ENCODE measurements around the gene SLC16A13.
"Not testable (repeated sequence)": the region's sequence is repeated elsewhere in the genome, so short reads cannot be mapped to it uniquely, and the experiment has no call there.

Gene SLC16A13, protein sequence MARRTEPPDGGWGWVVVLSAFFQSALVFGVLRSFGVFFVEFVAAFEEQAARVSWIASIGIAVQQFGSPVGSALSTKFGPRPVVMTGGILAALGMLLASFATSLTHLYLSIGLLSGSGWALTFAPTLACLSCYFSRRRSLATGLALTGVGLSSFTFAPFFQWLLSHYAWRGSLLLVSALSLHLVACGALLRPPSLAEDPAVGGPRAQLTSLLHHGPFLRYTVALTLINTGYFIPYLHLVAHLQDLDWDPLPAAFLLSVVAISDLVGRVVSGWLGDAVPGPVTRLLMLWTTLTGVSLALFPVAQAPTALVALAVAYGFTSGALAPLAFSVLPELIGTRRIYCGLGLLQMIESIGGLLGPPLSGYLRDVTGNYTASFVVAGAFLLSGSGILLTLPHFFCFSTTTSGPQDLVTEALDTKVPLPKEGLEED

DNA sequence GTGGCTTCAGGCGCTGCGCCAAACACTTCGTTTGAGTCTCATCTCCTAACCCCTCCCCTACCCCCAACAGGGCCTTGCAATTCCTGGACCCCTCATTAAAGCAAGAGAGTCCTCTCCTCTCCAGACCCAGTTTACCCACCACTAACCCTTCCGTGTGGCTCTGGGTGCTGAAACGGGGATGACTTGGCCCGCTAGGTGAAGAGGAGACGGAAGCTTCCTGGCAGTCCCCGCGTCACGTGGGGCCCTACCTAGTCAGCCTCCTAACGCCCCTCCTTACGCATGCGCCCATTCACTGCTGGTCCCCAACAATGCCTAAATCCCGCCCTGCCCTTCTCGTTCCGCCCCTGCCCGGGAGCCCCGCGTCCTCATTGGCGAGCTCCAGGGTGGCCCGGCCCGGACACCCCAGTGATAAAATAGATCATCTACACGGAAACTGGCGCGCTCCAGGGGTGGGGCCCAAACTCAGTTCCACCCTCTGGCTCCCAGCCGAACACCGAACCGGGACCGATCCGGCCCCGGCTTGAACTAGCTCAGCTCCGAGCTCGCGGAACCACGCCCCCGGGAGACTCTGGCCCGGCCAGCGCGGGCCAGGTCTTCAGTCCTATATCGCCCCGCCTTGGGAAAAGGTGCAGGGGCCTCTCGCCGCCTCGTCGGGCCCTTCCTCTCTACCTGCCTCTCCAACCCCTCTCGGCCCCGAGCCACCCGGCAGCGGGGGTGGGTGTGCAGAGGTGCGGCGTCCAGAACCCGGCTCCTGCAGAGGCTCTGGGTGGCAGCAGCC is at the start of gene SLC16A13:
Gene SLC16A13 (plus strand): TSS at position 425 of the 778 bp plus-strand sequence. CDS start 368 bp downstream, outside the sequence.
- DNase-seq: peak; percentile 81

- no peak for DNase-seq
Observed at GRCh38 chr17:6986676-6987075, 49.1 kb upstream of the SLC16A13 start.

DNA sequence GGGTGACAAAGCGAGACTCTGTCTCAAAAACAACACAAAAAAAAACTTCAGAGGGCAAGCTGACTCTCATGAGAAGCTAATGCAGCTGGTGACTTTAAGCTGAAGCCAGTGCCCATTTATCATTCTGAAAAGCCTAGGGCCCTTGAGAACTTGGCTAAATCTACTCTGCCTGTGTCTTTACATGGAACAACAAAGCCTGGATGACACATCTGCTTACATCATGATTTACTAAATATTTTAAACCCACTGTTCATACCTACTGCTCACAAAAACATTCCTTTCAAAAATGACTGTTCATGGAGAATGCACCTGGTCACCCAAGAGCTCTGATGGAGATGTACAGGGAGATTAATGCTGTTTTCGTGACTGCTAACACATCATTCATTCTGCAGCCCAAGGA is 46.0 kb upstream of the SLC16A13 start:
- no peak for DNase-seq

GRCh38 chr17:6993613-6994056 is 42.2 kb upstream of the SLC16A13 start:
- not testable (repeated sequence) for DNase-seq

GRCh38 chr17:6994118-6994598 is 41.7 kb upstream of the SLC16A13 start:
- no peak for DNase-seq

DNA sequence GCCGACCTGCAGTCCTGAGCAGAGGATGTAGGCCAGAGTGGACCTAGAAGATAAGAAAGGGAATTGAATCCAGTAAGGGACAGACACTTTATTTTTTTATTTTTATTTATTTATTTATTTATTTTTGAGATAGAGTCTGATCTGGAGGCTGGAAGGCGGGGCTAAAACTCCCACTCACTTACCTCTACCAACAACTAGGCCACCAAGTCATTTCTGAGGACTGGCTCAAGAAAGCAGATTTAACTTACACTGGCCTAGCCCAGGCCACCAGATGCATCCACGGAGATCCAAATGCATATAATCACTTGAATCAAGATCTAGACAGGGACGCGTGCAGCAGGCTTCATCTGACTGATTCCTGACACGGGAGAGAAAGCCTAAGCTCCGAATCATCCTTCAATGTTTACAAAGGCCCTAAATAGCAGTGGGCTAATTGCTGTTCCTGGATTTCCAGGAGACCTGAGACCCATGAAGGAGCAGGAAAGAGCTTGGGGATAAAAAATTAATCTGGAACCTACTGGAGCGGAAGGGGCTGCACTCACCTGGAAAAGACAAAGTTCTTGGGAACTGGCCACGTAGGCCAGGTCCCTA is 41.1 kb upstream of the SLC16A13 start:
- no peak for DNase-seq

DNA sequence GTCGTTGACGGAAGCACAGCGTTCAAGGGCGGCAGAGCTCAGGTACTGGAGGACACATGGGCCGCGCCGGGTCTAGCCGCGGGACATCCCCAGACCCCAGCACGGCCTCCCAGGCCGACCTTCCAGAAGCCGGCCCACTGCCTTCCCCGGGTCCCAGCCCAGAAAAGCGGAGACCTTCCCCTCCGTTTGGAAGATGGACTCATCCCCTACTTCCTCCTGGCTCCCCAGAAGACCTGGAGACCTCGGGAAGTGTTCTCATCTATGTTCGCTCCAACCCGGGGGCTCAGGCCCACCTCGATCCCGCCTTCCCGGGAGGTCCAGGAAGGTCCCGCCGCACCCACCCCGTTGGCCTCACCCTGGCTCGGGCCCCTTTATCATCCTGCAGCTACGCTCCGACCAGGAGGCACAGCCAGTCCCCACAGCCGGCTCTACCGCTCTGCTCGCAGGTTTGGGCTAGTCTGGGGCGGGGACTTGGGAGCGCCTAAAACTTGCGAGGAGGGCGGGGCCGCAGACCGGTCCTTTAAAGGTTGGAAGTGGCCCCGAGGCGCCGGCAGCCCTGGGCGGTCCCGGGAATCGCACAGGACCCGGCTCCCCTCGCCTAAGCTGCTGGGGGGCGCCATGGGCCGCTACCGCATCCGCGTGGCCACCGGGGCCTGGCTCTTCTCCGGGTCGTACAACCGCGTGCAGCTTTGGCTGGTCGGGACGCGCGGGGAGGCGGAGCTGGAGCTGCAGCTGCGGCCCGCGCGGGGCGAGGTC is 40.1 kb upstream of the SLC16A13 start, which contains the start of gene ALOX12:
Gene ALOX12 (plus strand): TSS at position 550 of the 756 bp plus-strand sequence. CDS start 69 bp downstream, at position 619.
- DNase-seq: no peak

- no peak for DNase-seq
Observed at GRCh38 chr17:6996256-6997011, 39.4 kb upstream of the SLC16A13 start.

- no peak for DNase-seq
Observed at GRCh38 chr17:6997171-6997570, 38.6 kb upstream of the SLC16A13 start.

DNA sequence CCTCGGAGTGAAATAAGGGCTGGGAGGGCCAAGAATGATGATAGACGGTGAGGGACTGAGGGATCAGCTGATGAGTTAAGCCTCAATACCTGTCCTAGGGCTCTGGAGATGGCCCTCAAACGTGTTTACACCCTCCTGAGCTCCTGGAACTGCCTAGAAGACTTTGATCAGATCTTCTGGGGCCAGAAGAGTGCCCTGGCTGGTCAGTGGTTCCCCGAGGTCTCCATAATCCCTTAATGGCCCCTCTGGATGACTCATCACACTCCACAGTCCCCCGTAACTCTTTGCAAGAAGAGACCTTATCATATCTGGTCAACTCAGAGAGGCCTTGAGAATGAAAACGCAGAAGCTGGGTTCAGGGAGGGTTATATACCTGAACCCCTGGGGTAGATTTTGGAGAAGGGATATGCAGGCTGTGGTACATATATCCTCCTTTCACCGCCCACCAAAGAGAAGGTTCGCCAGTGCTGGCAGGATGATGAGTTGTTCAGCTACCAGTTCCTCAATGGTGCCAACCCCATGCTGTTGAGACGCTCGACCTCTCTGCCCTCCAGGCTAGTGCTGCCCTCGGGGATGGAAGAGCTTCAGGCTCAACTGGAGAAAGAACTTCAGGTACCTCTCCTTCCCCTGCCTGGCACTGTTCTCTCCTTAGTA is 36.8 kb upstream of the SLC16A13 start:
- DNase-seq: no peak

GRCh38 chr17:7001318-7001961 is 34.4 kb upstream of the SLC16A13 start:
- no peak for DNase-seq

DNA sequence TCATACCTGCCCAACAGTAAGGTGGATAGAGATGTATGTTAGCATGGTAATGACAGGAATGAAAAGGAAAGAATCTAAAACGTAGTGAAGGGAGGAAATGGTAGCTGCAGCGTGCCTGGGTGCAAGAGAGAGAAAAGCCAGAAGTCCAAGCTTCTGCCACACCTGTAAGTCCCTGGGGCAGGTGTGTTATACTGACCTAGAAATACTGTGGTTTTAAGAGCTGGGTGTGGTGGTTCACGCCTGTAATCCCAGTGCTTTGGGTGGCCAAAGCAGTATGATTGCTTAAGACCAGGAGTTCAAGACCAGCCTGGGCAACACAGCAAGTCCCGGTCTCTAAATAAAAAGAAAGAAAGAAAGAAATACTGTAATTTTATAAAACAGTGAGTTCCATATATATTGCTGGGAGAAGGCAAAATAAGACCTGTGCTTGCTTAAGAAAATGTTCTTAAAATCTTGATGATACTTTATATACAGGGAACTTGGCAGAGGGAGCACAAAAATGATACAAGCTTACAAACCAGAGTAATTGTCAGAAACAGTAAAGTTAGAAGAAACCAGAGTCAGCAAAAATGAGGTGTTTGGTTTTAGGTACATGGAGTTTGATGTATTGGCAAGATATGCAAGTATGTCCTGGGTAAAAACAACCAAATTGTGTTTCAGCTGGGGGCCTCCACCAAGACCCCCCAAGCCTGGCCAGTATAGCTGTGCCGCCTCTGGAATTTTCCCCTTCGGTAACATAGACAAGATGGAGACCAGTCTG is 33.3 kb upstream of the SLC16A13 start:
- DNase-seq: no peak

DNA sequence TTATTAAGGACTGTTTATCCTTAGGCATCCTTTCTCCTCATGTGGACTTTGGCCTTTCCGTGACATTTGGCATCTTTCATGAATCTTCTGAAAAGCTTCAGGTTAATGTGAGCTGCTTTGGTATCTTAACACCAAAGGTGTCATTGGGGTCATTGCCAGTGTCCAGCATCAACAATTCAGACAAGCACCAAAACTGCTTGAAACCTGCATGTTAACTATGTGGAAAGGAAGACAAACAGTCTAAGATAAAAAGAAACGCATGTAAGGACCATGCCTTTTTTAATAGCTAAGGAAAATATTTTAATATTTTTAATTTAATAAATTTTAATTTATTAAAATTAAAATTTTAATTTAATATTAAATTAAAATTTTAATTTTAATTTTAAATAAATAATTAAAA is 32.1 kb upstream of the SLC16A13 start:
- no peak for DNase-seq

GRCh38 chr17:7004398-7005253 is 31.2 kb upstream of the SLC16A13 start:
- DNase-seq: no peak

DNA sequence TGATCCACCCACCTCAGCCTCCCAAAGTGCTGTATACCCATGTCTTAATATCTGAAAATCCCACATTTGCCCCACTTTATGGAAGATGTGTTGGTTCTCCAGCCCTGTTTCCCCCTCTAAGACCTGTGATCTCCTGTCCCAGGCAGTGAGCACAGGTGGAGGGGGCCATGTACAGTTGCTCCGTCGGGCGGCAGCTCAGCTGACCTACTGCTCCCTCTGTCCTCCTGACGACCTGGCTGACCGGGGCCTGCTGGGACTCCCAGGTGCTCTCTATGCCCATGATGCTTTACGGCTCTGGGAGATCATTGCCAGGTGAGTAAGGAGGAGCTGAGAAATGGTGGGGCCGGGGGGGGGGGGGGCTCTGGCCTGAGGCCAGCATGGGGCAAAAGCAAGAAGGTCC is 30.1 kb upstream of the SLC16A13 start:
- DNase-seq: no peak

DNA sequence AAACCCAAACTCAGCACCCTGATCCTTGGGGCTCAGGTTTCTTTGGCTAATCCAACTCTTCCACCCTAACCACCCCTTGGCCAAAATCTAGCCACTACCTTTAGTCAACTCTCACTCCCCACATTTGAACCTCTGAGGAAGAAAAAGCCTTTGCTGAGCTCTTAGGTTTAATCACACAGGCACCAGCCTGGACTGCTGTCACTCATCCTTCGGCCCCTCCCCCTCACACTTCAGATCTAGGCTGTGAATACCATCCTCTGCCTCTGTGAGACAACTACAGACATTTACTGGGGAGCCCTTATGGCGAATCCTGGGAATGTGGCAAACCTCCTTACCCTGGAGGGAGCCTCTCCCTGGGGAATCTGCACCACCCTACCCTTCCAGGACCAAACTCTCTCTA is 28.7 kb upstream of the SLC16A13 start:
- no peak for DNase-seq

DNA sequence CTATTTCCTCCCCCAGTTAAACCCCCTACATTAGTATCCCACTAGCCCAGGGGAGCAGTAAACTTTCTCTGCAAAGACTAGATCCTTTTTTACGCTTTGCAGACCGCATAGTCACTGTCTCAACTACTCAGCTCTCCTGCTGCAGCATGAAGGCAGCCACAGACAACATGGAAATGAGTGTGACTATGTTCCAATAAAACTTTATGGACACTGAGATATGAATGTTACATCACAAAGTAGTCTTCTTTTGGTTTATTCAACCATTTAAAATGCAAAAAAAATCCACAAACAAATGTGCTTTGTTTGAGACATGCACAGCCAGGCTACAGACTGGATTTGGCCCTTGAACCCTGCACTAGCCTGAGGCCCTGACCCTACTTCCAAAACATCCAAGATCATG is 25.3 kb upstream of the SLC16A13 start:
- no peak for DNase-seq

GRCh38 chr17:7011415-7011814 is 24.4 kb upstream of the SLC16A13 start:
- no peak for DNase-seq

GRCh38 chr17:7011942-7012254 is 23.9 kb upstream of the SLC16A13 start:
- DNase-seq: no peak

Measured in GF-D8 (cell line).